ENCODE results near the gene SMAD7. TPM values are rescaled to one million over a fixed set of nuclear protein-coding genes. Genes with fewer than 3 reads are reported as not detected.

Gene SMAD7
- total RNA-seq, 1 donor from 2014 or later = 34.1 TPM

GRCh38 chr18:48902023-48902855, 48.5 kb downstream of the SMAD7 start:
- TF ChIP-seq POLR2AphosphoS5 (IDR thresholded peaks at IDR 0.05; ENCODE audit: insufficient read depth in 1 of 2, low read depth in 1 of 2) (peak in 1 of 2 donors; percentile 71), CTCF (IDR thresholded peaks at IDR 0.05) (no peak)
- H3K27ac ChIP-seq = peak overlapping the region; percentile 79
- H3K27me3 ChIP-seq = no peaks in the 10 kb centered on the region
- DNase-seq (ENCODE audit: extremely low spot score in 2 of 2) = no peak
- no peaks in the 10 kb centered on the region for H3K9me3 ChIP-seq
- no peaks in the 10 kb centered on the region for H3K36me3 ChIP-seq
- peaks cover 25% of the 10 kb centered on the region for H3K4me1 ChIP-seq
- intact Hi-C loops (cut with DNase I) = no loop called here
- H3K4me3 ChIP-seq = no peak overlapping the region

DNA sequence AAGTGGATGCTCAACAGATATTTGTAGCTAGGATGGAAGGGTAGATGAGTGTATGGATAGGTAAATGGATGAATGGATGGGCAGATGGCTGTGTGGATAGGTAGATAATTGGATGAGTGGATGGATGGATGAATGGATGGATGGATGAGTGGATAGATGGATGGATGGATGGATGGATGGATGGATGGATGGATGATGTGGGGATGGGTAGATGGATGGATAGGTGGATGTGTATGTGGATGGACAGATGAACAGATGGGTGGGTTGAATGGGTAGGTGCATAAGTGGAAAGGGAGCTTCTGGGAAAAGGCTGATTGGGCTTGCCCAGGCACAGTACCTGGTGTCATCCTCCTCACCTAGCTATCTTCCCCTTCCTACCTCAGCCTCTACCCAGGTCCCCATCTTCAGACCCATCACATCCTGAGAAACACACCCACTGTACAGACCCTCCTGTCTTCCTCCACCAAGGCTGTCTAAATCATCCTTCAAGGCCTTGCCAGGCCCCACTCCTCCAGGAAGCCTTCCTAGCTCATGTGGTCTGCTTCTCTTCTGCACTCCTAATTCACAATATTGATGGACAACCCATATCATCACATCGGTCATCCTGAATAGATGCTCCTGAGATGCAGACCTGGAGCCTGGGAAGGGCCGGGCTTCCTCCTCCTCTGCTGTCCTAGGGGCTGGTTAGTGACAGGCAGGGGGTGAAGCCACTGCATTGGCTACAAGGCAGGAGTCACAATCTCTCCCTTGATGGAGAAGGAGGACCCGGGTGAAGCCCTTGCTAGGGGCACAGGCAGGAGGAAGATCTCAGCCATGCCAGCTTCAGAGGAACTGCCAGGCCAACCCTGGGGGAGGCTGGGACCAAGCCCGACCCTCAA, 49.4 kb downstream of the SMAD7 start:
- Histone ChIP-seq H3K27me3 (no peaks in the 10 kb centered on the region), H3K27ac (peak overlapping the region; percentile 79), H3K4me3 (no peak overlapping the region), H3K36me3 (no peaks in the 10 kb centered on the region), H3K4me1 (peaks cover 34% of the 10 kb centered on the region), H3K9me3 (no peaks in the 10 kb centered on the region)
- peak in 1 of 2 donors; percentile 86 for DNase-seq (ENCODE audit: extremely low spot score in 2 of 2)
- no peak for TF ChIP-seq POLR2AphosphoS5 (IDR thresholded peaks at IDR 0.05; ENCODE audit: insufficient read depth in 1 of 2, low read depth in 1 of 2)
- TF ChIP-seq CTCF (IDR thresholded peaks at IDR 0.05) = no peak
- TF ChIP-seq POLR2A (IDR thresholded peaks at IDR 0.05) = no peak
- intact Hi-C loops (cut with DNase I) = no loop called here

- H3K9me3 ChIP-seq = no peaks in the 10 kb centered on the region
- DNase-seq (ENCODE audit: extremely low spot score in 2 of 2) = no peak
- H3K27me3 ChIP-seq = no peaks in the 10 kb centered on the region
- intact Hi-C loops (cut with DNase I) = no loop called here
- peaks cover 36% of the 10 kb centered on the region for H3K4me1 ChIP-seq
- H3K27ac ChIP-seq = no peak overlapping the region
- H3K4me3 ChIP-seq = no peak overlapping the region
- no peak for TF ChIP-seq POLR2AphosphoS5 (IDR thresholded peaks at IDR 0.05; ENCODE audit: insufficient read depth in 1 of 2, low read depth in 1 of 2)
- no peak for TF ChIP-seq POLR2A (IDR thresholded peaks at IDR 0.05)
- no peak for TF ChIP-seq CTCF (IDR thresholded peaks at IDR 0.05)
- no peaks in the 10 kb centered on the region for H3K36me3 ChIP-seq
Observed at GRCh38 chr18:48900469-48900868, 50.3 kb downstream of the SMAD7 start.

GRCh38 chr18:48899558-48900174, 51.1 kb downstream of the SMAD7 start:
- DNase-seq (ENCODE audit: extremely low spot score in 2 of 2) = no peak
- Histone ChIP-seq H3K9me3 (no peaks in the 10 kb centered on the region), H3K4me3 (no peak overlapping the region), H3K27me3 (no peaks in the 10 kb centered on the region), H3K36me3 (no peaks in the 10 kb centered on the region), H3K4me1 (peaks cover 41% of the 10 kb centered on the region), H3K27ac (no peak overlapping the region)
- TF ChIP-seq CTCF (IDR thresholded peaks at IDR 0.05) = no peak
- no peak for TF ChIP-seq POLR2AphosphoS5 (IDR thresholded peaks at IDR 0.05; ENCODE audit: insufficient read depth in 1 of 2, low read depth in 1 of 2)
- TF ChIP-seq POLR2A (IDR thresholded peaks at IDR 0.05) = no peak
- intact Hi-C loops (cut with DNase I) = loop anchor here (10.0 kb wide), 1 partner anchor 585 kb away; the partner anchor contains the start of gene C18orf32

Measured in vagina (tissue), 2 donors.